Measurements from ENCODE around the gene DOK5. TPM values are rescaled to one million over a fixed set of nuclear protein-coding genes. Genes with fewer than 3 reads are reported as not detected.
A peak's percentile ranks its signal among the peaks of the same experiment; 100 is the strongest.
"Not testable (repeated sequence)": the region's sequence is repeated elsewhere in the genome, so short reads cannot be mapped to it uniquely, and the experiment has no call there.

Gene DOK5
- total RNA-seq, 2 experiments from 2014 or later = not detected

- Histone ChIP-seq H4K20me1 (ENCODE audit: insufficient read depth, low read length) (no peaks in the 10 kb centered on the region), H3K4me1 (ENCODE audit: insufficient read depth, low read length, poor library complexity, severe bottlenecking) (no peaks in the 10 kb centered on the region), H3K9me2 (ENCODE audit: insufficient read depth, low read length) (no peaks in the 10 kb centered on the region), H3K79me2 (ENCODE audit: insufficient read depth, low read depth, low read length) (no peaks in the 10 kb centered on the region), H3K4me2 (ENCODE audit: low read length) (no peak overlapping the region), H3K27ac (ENCODE audit: low read depth, low read length, poor library complexity, severe bottlenecking) (no peak overlapping the region), H3K36me3 (ENCODE audit: insufficient read depth, low read length) (no peaks in the 10 kb centered on the region), H3K4me3 (ENCODE audit: low read depth, low read length, poor library complexity, severe bottlenecking) (no peak overlapping the region), H3K9me3 (ENCODE audit: low read length) (no peaks in the 10 kb centered on the region), H2AFZ (ENCODE audit: low read length) (no peak overlapping the region)
- BruUV-seq (replicated peaks) = no TSS peak
- intact Hi-C loops (cut with micrococcal nuclease; ENCODE audit: unreplicated experiment) = no loop called here
- CTCF ChIA-PET (ENCODE audit: unreplicated experiment) = interaction anchor here (0.6 kb wide), 1 partner anchor 59 kb away, joined by 3 read pairs; no protein-coding TSS in a partner anchor
- DNase-seq (ENCODE audit: low spot score) = no peak
- POLR2A ChIA-PET = interaction anchor here (0.6 kb wide), 1 partner anchor 1578 kb away, joined by 4 read pairs; no protein-coding TSS in a partner anchor
- TF ChIP-seq, protein P1, sequence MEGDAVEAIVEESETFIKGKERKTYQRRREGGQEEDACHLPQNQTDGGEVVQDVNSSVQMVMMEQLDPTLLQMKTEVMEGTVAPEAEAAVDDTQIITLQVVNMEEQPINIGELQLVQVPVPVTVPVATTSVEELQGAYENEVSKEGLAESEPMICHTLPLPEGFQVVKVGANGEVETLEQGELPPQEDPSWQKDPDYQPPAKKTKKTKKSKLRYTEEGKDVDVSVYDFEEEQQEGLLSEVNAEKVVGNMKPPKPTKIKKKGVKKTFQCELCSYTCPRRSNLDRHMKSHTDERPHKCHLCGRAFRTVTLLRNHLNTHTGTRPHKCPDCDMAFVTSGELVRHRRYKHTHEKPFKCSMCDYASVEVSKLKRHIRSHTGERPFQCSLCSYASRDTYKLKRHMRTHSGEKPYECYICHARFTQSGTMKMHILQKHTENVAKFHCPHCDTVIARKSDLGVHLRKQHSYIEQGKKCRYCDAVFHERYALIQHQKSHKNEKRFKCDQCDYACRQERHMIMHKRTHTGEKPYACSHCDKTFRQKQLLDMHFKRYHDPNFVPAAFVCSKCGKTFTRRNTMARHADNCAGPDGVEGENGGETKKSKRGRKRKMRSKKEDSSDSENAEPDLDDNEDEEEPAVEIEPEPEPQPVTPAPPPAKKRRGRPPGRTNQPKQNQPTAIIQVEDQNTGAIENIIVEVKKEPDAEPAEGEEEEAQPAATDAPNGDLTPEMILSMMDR (conservative IDR thresholded peaks at IDR 0.05; ENCODE audit: low read length) = no peak
- no peak for TF ChIP-seq EZH2phosphoT487 (IDR thresholded peaks at IDR 0.05; ENCODE audit: borderline replicate concordance, low read depth, low read length)
Observed at GRCh38 chr20:54477191-54477955, 2.0 kb downstream of the DOK5 start.

DNA sequence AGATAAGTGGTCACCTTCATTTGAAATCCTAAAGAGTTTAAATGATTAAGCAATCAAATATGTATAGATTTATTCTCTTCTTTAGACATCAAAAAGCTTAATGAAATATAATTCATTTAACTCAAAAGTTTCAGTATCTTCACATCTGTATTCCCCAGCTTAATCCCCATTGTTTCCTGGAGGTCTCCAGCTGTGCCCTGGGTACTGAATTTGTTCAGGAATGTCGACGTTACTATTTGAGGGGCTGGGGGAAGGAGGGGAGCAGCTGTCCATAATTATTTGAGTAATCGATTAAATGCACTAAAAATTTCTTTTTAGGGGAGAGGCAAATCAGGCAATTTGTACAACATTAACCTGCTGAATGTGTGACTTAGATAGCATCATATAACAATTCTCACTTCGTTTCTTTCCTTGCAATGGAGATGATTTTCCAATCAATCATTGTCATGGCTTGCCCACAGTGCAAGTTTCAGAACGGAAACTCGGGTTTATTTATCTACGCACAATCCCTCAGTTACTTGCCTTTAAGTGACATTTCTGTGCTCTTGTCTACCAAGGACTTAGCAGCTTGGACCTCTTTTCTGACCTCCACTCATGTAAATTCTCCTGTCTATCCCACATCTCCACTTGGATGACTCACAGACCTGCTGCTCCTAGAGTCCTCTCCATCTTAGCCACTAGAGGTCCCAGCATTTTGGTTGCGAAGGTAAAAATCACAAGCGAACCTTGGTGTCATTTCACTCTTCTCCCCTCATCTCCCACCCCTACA, 3.9 kb downstream of the DOK5 start:
- Histone ChIP-seq H3K4me2 (ENCODE audit: low read length) (no peak overlapping the region), H3K27ac (ENCODE audit: low read depth, low read length, poor library complexity, severe bottlenecking) (no peak overlapping the region), H4K20me1 (ENCODE audit: insufficient read depth, low read length) (no peaks in the 10 kb centered on the region), H3K9me2 (ENCODE audit: insufficient read depth, low read length) (no peaks in the 10 kb centered on the region), H2AFZ (ENCODE audit: low read length) (no peak overlapping the region), H3K79me2 (ENCODE audit: insufficient read depth, low read depth, low read length) (no peaks in the 10 kb centered on the region), H3K36me3 (ENCODE audit: insufficient read depth, low read length) (no peaks in the 10 kb centered on the region), H3K9me3 (ENCODE audit: low read length) (no peaks in the 10 kb centered on the region), H3K4me3 (ENCODE audit: low read depth, low read length, poor library complexity, severe bottlenecking) (no peak overlapping the region), H3K4me1 (ENCODE audit: insufficient read depth, low read length, poor library complexity, severe bottlenecking) (no peaks in the 10 kb centered on the region)
- no peak for DNase-seq (ENCODE audit: low spot score)
- POLR2A ChIA-PET = no interaction called here
- intact Hi-C loops (cut with micrococcal nuclease; ENCODE audit: unreplicated experiment) = no loop called here
- CTCF ChIA-PET (ENCODE audit: unreplicated experiment) = no interaction called here
- no TSS peak for BruUV-seq (replicated peaks)
- TF ChIP-seq EZH2phosphoT487 (IDR thresholded peaks at IDR 0.05; ENCODE audit: borderline replicate concordance, low read depth, low read length) = no peak
- TF ChIP-seq, protein P1 (conservative IDR thresholded peaks at IDR 0.05; ENCODE audit: low read length) = peak; percentile 44; the same call in 1 of the 2 replicates

GRCh38 chr20:54479937-54480336, 4.5 kb downstream of the DOK5 start:
- H4K20me1 ChIP-seq (ENCODE audit: insufficient read depth, low read length); H3K36me3 ChIP-seq (ENCODE audit: insufficient read depth, low read length); H3K27ac ChIP-seq (ENCODE audit: low read depth, low read length, poor library complexity, severe bottlenecking); H3K4me2 ChIP-seq (ENCODE audit: low read length); BruUV-seq (replicated peaks); DNase-seq (ENCODE audit: low spot score); H3K4me3 ChIP-seq (ENCODE audit: low read depth, low read length, poor library complexity, severe bottlenecking); H3K9me2 ChIP-seq (ENCODE audit: insufficient read depth, low read length); H3K79me2 ChIP-seq (ENCODE audit: insufficient read depth, low read depth, low read length); CTCF ChIA-PET (ENCODE audit: unreplicated experiment); H2AFZ ChIP-seq (ENCODE audit: low read length); H3K9me3 ChIP-seq (ENCODE audit: low read length); intact Hi-C loops (cut with micrococcal nuclease; ENCODE audit: unreplicated experiment); H3K4me1 ChIP-seq (ENCODE audit: insufficient read depth, low read length, poor library complexity, severe bottlenecking); POLR2A ChIA-PET: not testable (repeated sequence)

Data from OCI-LY7 (cell line).